ENCODE measurements around the gene GADD45B. TPM values are rescaled to one million over a fixed set of nuclear protein-coding genes. Genes with fewer than 3 reads are reported as not detected.

The GADD45B gene
- total RNA-seq, 2 donors from 2014 or later = 16.5 to 23.6 TPM

DNA sequence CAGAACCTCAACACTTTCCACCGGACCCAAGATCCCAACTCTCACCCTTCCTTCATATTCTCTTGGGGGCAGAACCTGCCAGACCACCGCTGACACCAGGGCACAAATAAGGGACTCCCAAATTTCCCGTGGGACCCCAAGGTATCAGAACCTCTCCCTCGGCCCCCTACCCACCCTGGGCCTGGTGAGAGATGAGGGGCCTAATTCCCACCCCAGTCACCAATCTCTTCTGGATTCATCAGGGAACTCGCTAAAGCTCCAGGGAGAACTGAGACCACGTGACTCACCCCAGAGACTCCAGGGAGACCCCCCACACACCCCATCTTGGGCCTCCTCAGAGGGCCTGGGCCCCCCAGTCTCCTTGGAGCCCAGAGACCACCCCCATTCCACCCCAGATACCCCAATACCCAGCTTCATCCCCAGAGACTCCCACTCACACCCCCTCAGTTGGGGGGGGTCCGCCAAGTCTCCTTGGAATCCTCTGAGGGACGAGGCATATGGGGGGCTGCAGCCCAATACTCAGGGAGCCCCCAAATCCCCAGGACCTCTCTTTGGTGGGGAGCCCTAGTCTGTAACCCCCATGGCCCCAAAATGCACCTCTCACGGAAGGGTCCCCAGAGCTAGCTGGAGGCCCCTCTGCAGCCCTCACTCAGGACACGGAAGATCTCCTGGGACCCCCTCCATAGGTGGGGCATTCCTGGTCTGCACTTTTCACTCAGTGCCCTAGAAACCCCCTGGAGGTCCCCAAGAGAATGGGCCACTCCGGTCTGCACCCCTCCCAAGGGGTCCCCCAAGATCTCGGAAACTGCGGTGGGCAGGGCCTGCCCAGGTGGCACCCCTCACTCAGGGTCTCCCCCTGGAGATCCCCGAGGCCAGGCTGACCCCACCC, 20.7 kb upstream of the GADD45B start:
- no peaks in the 10 kb centered on the region for H3K4me1 ChIP-seq (ENCODE audit: control insufficient read depth, insufficient read depth, low read length)
- Mint-ChIP-seq H3K9me3 (no peaks in the 10 kb centered on the region), H3K4me3 (peak overlapping the region; percentile 76), H3K27ac (peak overlapping the region; percentile 86), H3K27me3 (ENCODE audit: insufficient read depth) (no peaks in the 10 kb centered on the region), H3K4me1 (peaks cover 10% of the 10 kb centered on the region), H3K36me3 (ENCODE audit: low read depth) (peaks cover 5% of the 10 kb centered on the region)
- H3K9me3 ChIP-seq (ENCODE audit: control insufficient read depth, low read length) = no peaks in the 10 kb centered on the region
- H3K9ac ChIP-seq (ENCODE audit: extremely low read depth, low read length, poor library complexity, severe bottlenecking) = peak overlapping the region; percentile 91
- TF ChIP-seq, protein P1, sequence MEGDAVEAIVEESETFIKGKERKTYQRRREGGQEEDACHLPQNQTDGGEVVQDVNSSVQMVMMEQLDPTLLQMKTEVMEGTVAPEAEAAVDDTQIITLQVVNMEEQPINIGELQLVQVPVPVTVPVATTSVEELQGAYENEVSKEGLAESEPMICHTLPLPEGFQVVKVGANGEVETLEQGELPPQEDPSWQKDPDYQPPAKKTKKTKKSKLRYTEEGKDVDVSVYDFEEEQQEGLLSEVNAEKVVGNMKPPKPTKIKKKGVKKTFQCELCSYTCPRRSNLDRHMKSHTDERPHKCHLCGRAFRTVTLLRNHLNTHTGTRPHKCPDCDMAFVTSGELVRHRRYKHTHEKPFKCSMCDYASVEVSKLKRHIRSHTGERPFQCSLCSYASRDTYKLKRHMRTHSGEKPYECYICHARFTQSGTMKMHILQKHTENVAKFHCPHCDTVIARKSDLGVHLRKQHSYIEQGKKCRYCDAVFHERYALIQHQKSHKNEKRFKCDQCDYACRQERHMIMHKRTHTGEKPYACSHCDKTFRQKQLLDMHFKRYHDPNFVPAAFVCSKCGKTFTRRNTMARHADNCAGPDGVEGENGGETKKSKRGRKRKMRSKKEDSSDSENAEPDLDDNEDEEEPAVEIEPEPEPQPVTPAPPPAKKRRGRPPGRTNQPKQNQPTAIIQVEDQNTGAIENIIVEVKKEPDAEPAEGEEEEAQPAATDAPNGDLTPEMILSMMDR (conservative IDR thresholded peaks at IDR 0.05) = no peak
- peak overlapping the region; percentile 57 for H3K27ac ChIP-seq (ENCODE audit: low read depth, low read length)
- H3K4me3 ChIP-seq (ENCODE audit: low read length) = peak overlapping the region; percentile 88
- 65 to 73% methylated on average over 4 to 14 of the region's 14 CpGs for WGBS, 2 experiments (ENCODE audit: insufficient coverage in 1 of 2, insufficient read length in 1 of 2)
- peaks cover 14% of the 10 kb centered on the region for H3K36me3 ChIP-seq (ENCODE audit: control insufficient read depth, insufficient read depth, low read length)
- H3K27me3 ChIP-seq (ENCODE audit: control insufficient read depth, insufficient read depth, low read length, poor library complexity, severe bottlenecking) = no peaks in the 10 kb centered on the region
- DNase-seq = no peak

DNA sequence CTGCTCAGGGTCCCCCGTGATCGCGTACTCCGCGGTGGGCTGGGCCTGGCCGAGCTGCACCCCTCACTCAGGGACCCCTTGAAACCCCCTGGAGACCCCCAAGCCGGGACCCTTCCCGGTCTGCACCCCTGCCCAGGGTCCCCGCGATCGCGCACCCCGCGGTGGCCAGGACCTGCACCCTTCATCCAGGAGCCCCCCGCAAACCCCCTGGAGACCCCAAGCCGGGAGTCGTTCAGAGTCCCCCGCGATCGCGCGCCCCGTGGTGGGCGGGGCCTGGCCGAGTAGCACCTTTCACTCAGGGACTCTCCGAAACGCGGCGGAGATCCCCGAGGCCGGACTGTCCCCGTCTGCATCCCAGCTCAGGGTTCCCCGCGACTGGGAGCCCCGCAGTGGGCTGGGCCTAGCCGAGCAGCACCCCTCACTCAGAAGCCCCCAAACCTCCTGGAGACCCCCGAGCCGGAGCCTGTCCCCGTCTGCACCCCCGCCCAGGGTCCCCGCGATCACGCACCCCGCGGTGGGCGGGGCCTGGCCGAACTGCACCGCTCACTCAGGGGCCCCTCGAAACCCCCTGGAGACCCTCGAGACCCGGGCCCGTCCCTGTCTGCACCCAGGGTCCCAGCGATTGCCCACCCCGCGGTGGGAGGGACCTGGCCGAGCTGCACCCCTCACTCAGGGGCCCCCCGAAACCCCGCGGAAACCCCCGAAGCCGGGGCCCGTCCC, 19.9 kb upstream of the GADD45B start:
- Mint-ChIP-seq H3K27ac (no peak overlapping the region), H3K4me1 (peaks cover 10% of the 10 kb centered on the region), H3K36me3 (ENCODE audit: low read depth) (peaks cover 3% of the 10 kb centered on the region), H3K4me3 (peak overlapping the region; percentile 76), H3K9me3 (no peaks in the 10 kb centered on the region), H3K27me3 (ENCODE audit: insufficient read depth) (no peaks in the 10 kb centered on the region)
- H3K4me1 ChIP-seq (ENCODE audit: control insufficient read depth, insufficient read depth, low read length) = no peaks in the 10 kb centered on the region
- DNase-seq = peak; percentile 55
- H3K4me3 ChIP-seq (ENCODE audit: low read length) = peak overlapping the region; percentile 88
- peaks cover 6% of the 10 kb centered on the region for H3K36me3 ChIP-seq (ENCODE audit: control insufficient read depth, insufficient read depth, low read length)
- peak overlapping the region; percentile 91 for H3K9ac ChIP-seq (ENCODE audit: extremely low read depth, low read length, poor library complexity, severe bottlenecking)
- H3K27ac ChIP-seq (ENCODE audit: low read depth, low read length) = peak overlapping the region; percentile 38
- 1 to 3% methylated on average over 8 to 62 of the region's 62 CpGs for WGBS, 2 experiments (ENCODE audit: insufficient coverage in 1 of 2, insufficient read length in 1 of 2)
- no peaks in the 10 kb centered on the region for H3K27me3 ChIP-seq (ENCODE audit: control insufficient read depth, insufficient read depth, low read length, poor library complexity, severe bottlenecking)
- TF ChIP-seq, protein P1 (conservative IDR thresholded peaks at IDR 0.05) = no peak
- H3K9me3 ChIP-seq (ENCODE audit: control insufficient read depth, low read length) = no peaks in the 10 kb centered on the region

DNA sequence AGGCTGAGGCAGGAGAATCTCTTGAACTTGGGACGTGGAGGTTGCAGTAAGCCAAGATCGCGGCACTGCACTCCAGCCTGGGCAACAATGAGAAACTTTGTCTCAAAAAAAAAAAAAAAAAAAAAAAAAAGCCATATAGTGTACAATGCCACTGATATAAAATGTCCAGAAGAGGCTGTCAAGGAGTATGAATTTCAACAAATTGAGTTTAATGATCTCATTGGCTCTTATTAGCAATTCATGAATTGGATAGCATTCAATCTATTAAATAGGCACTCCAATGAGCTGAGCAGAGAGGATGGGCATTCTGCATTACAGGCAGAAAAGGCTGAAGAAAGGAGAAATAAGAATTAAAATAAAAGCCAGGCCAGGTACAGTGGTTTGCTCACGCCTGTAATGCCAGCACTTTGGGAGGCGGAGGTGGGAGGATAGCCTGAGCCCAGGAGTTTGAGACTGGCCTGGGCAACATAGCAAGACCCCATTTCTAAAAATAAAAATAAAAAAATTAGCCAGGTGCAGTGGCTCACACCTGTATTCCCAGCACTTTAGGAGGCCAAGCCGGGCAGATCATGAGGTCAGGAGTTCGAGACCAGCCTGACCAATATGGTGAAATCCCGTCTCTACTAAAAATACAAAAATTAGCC, 18.4 kb upstream of the GADD45B start:
- Mint-ChIP-seq H3K4me1 (peaks cover 10% of the 10 kb centered on the region), H3K9me3 (no peaks in the 10 kb centered on the region), H3K36me3 (ENCODE audit: low read depth) (no peaks in the 10 kb centered on the region), H3K27me3 (ENCODE audit: insufficient read depth) (no peaks in the 10 kb centered on the region), H3K27ac (no peak overlapping the region), H3K4me3 (peak overlapping the region; percentile 76)
- no peak overlapping the region for H3K27ac ChIP-seq (ENCODE audit: low read depth, low read length)
- H3K9me3 ChIP-seq (ENCODE audit: control insufficient read depth, low read length) = no peaks in the 10 kb centered on the region
- TF ChIP-seq, protein P1 (conservative IDR thresholded peaks at IDR 0.05) = no peak
- no peaks in the 10 kb centered on the region for H3K4me1 ChIP-seq (ENCODE audit: control insufficient read depth, insufficient read depth, low read length)
- no peaks in the 10 kb centered on the region for H3K27me3 ChIP-seq (ENCODE audit: control insufficient read depth, insufficient read depth, low read length, poor library complexity, severe bottlenecking)
- 89 to 100% methylated on average over 1 to 8 of the region's 8 CpGs for WGBS, 2 experiments (ENCODE audit: insufficient coverage in 1 of 2, insufficient read length in 1 of 2)
- H3K36me3 ChIP-seq (ENCODE audit: control insufficient read depth, insufficient read depth, low read length) = no peaks in the 10 kb centered on the region
- DNase-seq = no peak
- H3K4me3 ChIP-seq (ENCODE audit: low read length) = peak overlapping the region; percentile 69
- no peak overlapping the region for H3K9ac ChIP-seq (ENCODE audit: extremely low read depth, low read length, poor library complexity, severe bottlenecking)
